SJSA1 (cell line): ENCODE measurements around the gene CEACAM7. TPM values are rescaled to one million over a fixed set of nuclear protein-coding genes. Genes with fewer than 3 reads are reported as not detected.
"Not testable (repeated sequence)": the region's sequence is repeated elsewhere in the genome, so short reads cannot be mapped to it uniquely, and the experiment has no call there.

Experiments used
- DNase-seq, 2 experiments: peaks; one replicate each; pipeline ENCODE4 v3.0.0-alpha.2; 2015 to 2020; ENCODE audit warnings: low spot score in 2 of 2, low read depth in 1 of 2
- H3K27ac ChIP-seq: fragments of 250-450 bp; sonication (Bioruptor Pico); 2 replicates; pipeline ENCODE4 v1.5.1; 2020; ENCODE audit warnings: mild to moderate bottlenecking, moderate library complexity
- H3K27me3 ChIP-seq: fragments of 250-450 bp; sonication (Bioruptor Pico); replicated peaks from 2 replicates; pipeline ENCODE4 v1.5.1; 2020; ENCODE audit warnings: mild to moderate bottlenecking, moderate library complexity
- H3K36me3 ChIP-seq: fragments of 250-450 bp; sonication (Bioruptor Pico); 2 replicates; pipeline ENCODE4 v1.5.1; 2020; ENCODE audit warnings: mild to moderate bottlenecking
- H3K4me1 ChIP-seq: fragments of 250-450 bp; sonication (Bioruptor Pico); replicated peaks from 2 replicates; pipeline ENCODE4 v1.6.1; 2021; ENCODE audit warnings: mild to moderate bottlenecking
- H3K4me3 ChIP-seq: fragments of 250-450 bp; sonication (Bioruptor Pico); 2 replicates; pipeline ENCODE4 v1.5.1; 2020; ENCODE audit warnings: mild to moderate bottlenecking
- H3K9me3 ChIP-seq: fragments of 250-450 bp; sonication (Bioruptor Pico); replicated peaks from 2 replicates; pipeline ENCODE4 v1.5.1; 2020; ENCODE audit warnings: mild to moderate bottlenecking
- total RNA-seq: library from RNA; depleted of rRNA; stranded (reverse); fragments of >200 nt; shearing (Covaris generic); gene quantifications from 2 replicates; pipeline ENCODE4 v1.2.3, GENCODE V29; 2014

CEACAM7 gene
- total RNA-seq, 1 experiment from 2014 or later = not detected

- not testable (repeated sequence) for DNase-seq, H3K27ac ChIP-seq, H3K27me3 ChIP-seq, H3K4me3 ChIP-seq, H3K36me3 ChIP-seq, H3K9me3 ChIP-seq, H3K4me1 ChIP-seq
Observed at GRCh38 chr19:41656756-41657155, 31.3 kb downstream of the CEACAM7 start.

GRCh38 chr19:41652250-41652649 lies 35.8 kb downstream of the CEACAM7 start:
- peaks cover 12% of the 10 kb centered on the region for H3K27me3 ChIP-seq
- H3K36me3 ChIP-seq = no peaks in the 10 kb centered on the region
- no peak overlapping the region for H3K4me3 ChIP-seq
- no peak for DNase-seq
- no peaks in the 10 kb centered on the region for H3K4me1 ChIP-seq
- H3K9me3 ChIP-seq = no peaks in the 10 kb centered on the region
- no peak overlapping the region for H3K27ac ChIP-seq

GRCh38 chr19:41649827-41650226 lies 38.2 kb downstream of the CEACAM7 start:
- no peaks in the 10 kb centered on the region for H3K36me3 ChIP-seq
- H3K9me3 ChIP-seq = no peaks in the 10 kb centered on the region
- H3K27ac ChIP-seq = no peak overlapping the region
- H3K4me3 ChIP-seq = no peak overlapping the region
- DNase-seq = no peak
- H3K27me3 ChIP-seq = peaks cover 12% of the 10 kb centered on the region
- H3K4me1 ChIP-seq = no peaks in the 10 kb centered on the region

- Histone ChIP-seq H3K36me3 (no peaks in the 10 kb centered on the region), H3K4me3 (no peak overlapping the region), H3K27ac (no peak overlapping the region), H3K4me1 (no peaks in the 10 kb centered on the region), H3K27me3 (peaks cover 2% of the 10 kb centered on the region; the same call in 1 of the 2 replicates), H3K9me3 (no peaks in the 10 kb centered on the region)
- DNase-seq = no peak
Observed at GRCh38 chr19:41646589-41647204, 41.4 kb downstream of the CEACAM7 start.

GRCh38 chr19:41641879-41642485 lies 46.1 kb downstream of the CEACAM7 start:
- no peaks in the 10 kb centered on the region for H3K9me3 ChIP-seq
- no peak overlapping the region for H3K4me3 ChIP-seq
- no peaks in the 10 kb centered on the region for H3K36me3 ChIP-seq
- H3K4me1 ChIP-seq = no peaks in the 10 kb centered on the region
- no peaks in the 10 kb centered on the region; the same call in 1 of the 2 replicates for H3K27me3 ChIP-seq
- peak; percentile 18 to 61 for DNase-seq
- H3K27ac ChIP-seq = no peak overlapping the region

- no peak for DNase-seq
- Histone ChIP-seq H3K4me1 (no peaks in the 10 kb centered on the region), H3K9me3 (no peaks in the 10 kb centered on the region), H3K27ac (no peak overlapping the region), H3K4me3 (no peak overlapping the region), H3K27me3 (no peaks in the 10 kb centered on the region; the same call in 1 of the 2 replicates), H3K36me3 (no peaks in the 10 kb centered on the region)
Observed at GRCh38 chr19:41638641-41639081, 49.4 kb downstream of the CEACAM7 start.

GRCh38 chr19:41637484-41637883 lies 50.6 kb downstream of the CEACAM7 start:
- H3K9me3 ChIP-seq = no peaks in the 10 kb centered on the region
- no peak overlapping the region for H3K27ac ChIP-seq
- H3K36me3 ChIP-seq = no peaks in the 10 kb centered on the region
- H3K4me3 ChIP-seq = no peak overlapping the region
- no peaks in the 10 kb centered on the region for H3K4me1 ChIP-seq
- DNase-seq = no peak
- H3K27me3 ChIP-seq = no peaks in the 10 kb centered on the region; the same call in 1 of the 2 replicates

GRCh38 chr19:41627966-41628675 lies 59.9 kb downstream of the CEACAM7 start:
- Histone ChIP-seq H3K27me3 (peaks cover 9% of the 10 kb centered on the region; the same call in 1 of the 2 replicates), H3K4me1 (no peaks in the 10 kb centered on the region), H3K9me3 (no peaks in the 10 kb centered on the region), H3K36me3 (no peaks in the 10 kb centered on the region), H3K4me3 (no peak overlapping the region), H3K27ac (no peak overlapping the region)
- DNase-seq = no peak

- DNase-seq = no peak
- Histone ChIP-seq H3K9me3 (no peaks in the 10 kb centered on the region), H3K4me1 (no peaks in the 10 kb centered on the region), H3K36me3 (no peaks in the 10 kb centered on the region), H3K4me3 (no peak within 1 kb of the TSS), H3K27me3 (peaks cover 9% of the 10 kb centered on the region; the same call in 1 of the 2 replicates), H3K27ac (no peak within 1 kb of the TSS)
Observed at GRCh38 chr19:41626877-41627276, 61.2 kb downstream of the CEACAM7 start, which contains the start of gene CEACAM4. Gene CEACAM4 (minus strand): TSS chr19:41627074. CDS start chr19:41626963, 111 bp downstream.

GRCh38 chr19:41626278-41626677 lies 61.8 kb downstream of the CEACAM7 start:
- DNase-seq = no peak
- H3K4me1 ChIP-seq = no peaks in the 10 kb centered on the region
- H3K36me3 ChIP-seq = no peaks in the 10 kb centered on the region

GRCh38 chr19:41624937-41625336 lies 63.1 kb downstream of the CEACAM7 start:
- no peaks in the 10 kb centered on the region for H3K36me3 ChIP-seq
- no peak overlapping the region for H3K27ac ChIP-seq
- no peaks in the 10 kb centered on the region for H3K9me3 ChIP-seq
- no peaks in the 10 kb centered on the region for H3K4me1 ChIP-seq
- DNase-seq = no peak
- H3K27me3 ChIP-seq = 0 out of 2 replicates have a peak, but pooled peaks cover 7% of the 10 kb centered on the region
- no peak overlapping the region for H3K4me3 ChIP-seq

More at GRCh38 chr19:41626278-41626677, 61.8 kb downstream of the CEACAM7 start:
- Histone ChIP-seq H3K27ac (no peak overlapping the region), H3K4me3 (no peak overlapping the region), H3K9me3 (no peaks in the 10 kb centered on the region), H3K27me3 (peaks cover 9% of the 10 kb centered on the region; the same call in 1 of the 2 replicates)

- Histone ChIP-seq H3K4me1 (no peaks in the 10 kb centered on the region), H3K4me3 (no peak overlapping the region), H3K27me3 (0 out of 2 replicates have a peak, but pooled peaks cover 5% of the 10 kb centered on the region), H3K27ac (no peak overlapping the region), H3K36me3 (no peaks in the 10 kb centered on the region), H3K9me3 (no peaks in the 10 kb centered on the region)
- peak in 1 of 2 experiments; percentile 16 for DNase-seq
Observed at GRCh38 chr19:41624515-41624914, 63.6 kb downstream of the CEACAM7 start.

GRCh38 chr19:41623360-41623759 lies 64.7 kb downstream of the CEACAM7 start:
- Histone ChIP-seq H3K36me3 (no peaks in the 10 kb centered on the region), H3K27ac (no peak overlapping the region), H3K9me3 (no peaks in the 10 kb centered on the region), H3K4me3 (no peak overlapping the region), H3K27me3 (0 out of 2 replicates have a peak, but pooled peaks cover 3% of the 10 kb centered on the region), H3K4me1 (no peaks in the 10 kb centered on the region)
- DNase-seq = no peak
